Cerebellar cortex (tissue), 1 donor: Measurements from ENCODE around the gene ATXN7.
A peak's percentile ranks its signal among the peaks of the same experiment; 100 is the strongest.

Experiments
- DNase-seq: peaks from one replicate; pipeline ENCODE4 v3.0.0-alpha.2; 2015; ENCODE audit warnings: low spot score

ATXN7 gene

GRCh38 chr3:63937661-63938651 lies 74.3 kb downstream of the ATXN7 start:
- no peak for DNase-seq

GRCh38 chr3:63940389-63940757 lies 76.7 kb downstream of the ATXN7 start:
- no peak for DNase-seq

- no peak for DNase-seq
Observed at GRCh38 chr3:63942528-63942927, 78.9 kb downstream of the ATXN7 start.

GRCh38 chr3:63943678-63944077 lies 80.0 kb downstream of the ATXN7 start:
- DNase-seq = no peak

- no peak for DNase-seq
Observed at GRCh38 chr3:63945558-63946096, 82.0 kb downstream of the ATXN7 start.

GRCh38 chr3:63946753-63947152 lies 83.1 kb downstream of the ATXN7 start:
- no peak for DNase-seq

- DNase-seq = no peak
Observed at GRCh38 chr3:63947594-63947993, 83.9 kb downstream of the ATXN7 start.

- DNase-seq = no peak
Observed at GRCh38 chr3:63949005-63949404, 85.3 kb downstream of the ATXN7 start.

- no peak for DNase-seq
Observed at GRCh38 chr3:63950698-63951097, 87.0 kb downstream of the ATXN7 start.

- no peak for DNase-seq
Observed at GRCh38 chr3:63951492-63952247, 88.0 kb downstream of the ATXN7 start.

GRCh38 chr3:63952248-63952594 lies 88.6 kb downstream of the ATXN7 start:
- no peak for DNase-seq

GRCh38 chr3:63954182-63954581 lies 90.5 kb downstream of the ATXN7 start:
- no peak for DNase-seq

GRCh38 chr3:63955036-63955650 lies 91.5 kb downstream of the ATXN7 start:
- DNase-seq = no peak

- no peak for DNase-seq
Observed at GRCh38 chr3:63955830-63956545, 92.3 kb downstream of the ATXN7 start.

GRCh38 chr3:63959146-63959545 lies 95.5 kb downstream of the ATXN7 start:
- DNase-seq = no peak

GRCh38 chr3:63960048-63960711 lies 96.5 kb downstream of the ATXN7 start:
- peak; percentile 66 for DNase-seq

- DNase-seq = peak; percentile 79
Observed at GRCh38 chr3:63961891-63962290, 98.2 kb downstream of the ATXN7 start.

- no peak for DNase-seq
Observed at GRCh38 chr3:63963496-63963895, 99.8 kb downstream of the ATXN7 start.

- no peak for DNase-seq
Observed at GRCh38 chr3:63964681-63965485, 101.2 kb downstream of the ATXN7 start.

GRCh38 chr3:63966007-63966406 lies 102.3 kb downstream of the ATXN7 start:
- no peak for DNase-seq
